Muscle of arm (tissue), 12 donors: ENCODE measurements around the gene LNX2. TPM values are rescaled to one million over a fixed set of nuclear protein-coding genes. Genes with fewer than 3 reads are reported as not detected.

Experiments
- DNase-seq: peaks from one replicate; pipeline ENCODE4 v3.0.0-alpha.2; 2013
- polyA plus RNA-seq, 12 donors: library from polyadenylated mRNA; unstranded; fragments of 120-200 nt; gene quantifications; one replicate each; pipeline ENCODE4 v1.2.1, GENCODE V29; 2013; ENCODE audit not compliant: insufficient read length in 12 of 12

LNX2 gene
- polyA plus RNA-seq, 12 donors: 2.2 to 9.6 (median 5.5) TPM; not detected in 1

DNA sequence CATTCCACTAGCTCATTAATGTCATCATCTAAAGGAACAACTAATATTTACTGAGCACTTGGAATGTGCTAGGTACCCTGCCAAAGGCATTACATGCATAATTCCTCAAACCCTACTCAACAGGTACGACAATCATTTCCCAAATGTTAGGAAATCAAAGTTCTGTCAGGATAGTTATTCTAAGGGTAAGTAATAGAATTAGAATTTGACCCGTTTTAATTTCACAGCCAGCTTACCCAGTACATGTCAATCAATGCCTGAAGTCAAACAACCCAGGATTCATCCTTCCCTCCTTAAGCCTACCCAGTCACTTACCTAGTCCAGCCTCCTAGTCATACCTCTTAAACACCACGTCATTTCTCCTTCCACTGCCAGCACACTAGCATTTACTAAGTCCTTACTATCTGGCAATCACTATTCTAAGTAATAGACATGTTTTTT, 2.4 kb downstream of the LNX2 start:
- DNase-seq: no peak

- no peak for DNase-seq
These were observed 6.7 kb downstream of the LNX2 start for GRCh38 chr13:27613628-27614027.

GRCh38 chr13:27607125-27607524, 13.2 kb downstream of the LNX2 start:
- DNase-seq: no peak

- DNase-seq: no peak
These were observed 14.6 kb downstream of the LNX2 start for GRCh38 chr13:27605610-27606200.

- no peak for DNase-seq
These were observed 15.2 kb downstream of the LNX2 start for GRCh38 chr13:27605099-27605498.

DNA sequence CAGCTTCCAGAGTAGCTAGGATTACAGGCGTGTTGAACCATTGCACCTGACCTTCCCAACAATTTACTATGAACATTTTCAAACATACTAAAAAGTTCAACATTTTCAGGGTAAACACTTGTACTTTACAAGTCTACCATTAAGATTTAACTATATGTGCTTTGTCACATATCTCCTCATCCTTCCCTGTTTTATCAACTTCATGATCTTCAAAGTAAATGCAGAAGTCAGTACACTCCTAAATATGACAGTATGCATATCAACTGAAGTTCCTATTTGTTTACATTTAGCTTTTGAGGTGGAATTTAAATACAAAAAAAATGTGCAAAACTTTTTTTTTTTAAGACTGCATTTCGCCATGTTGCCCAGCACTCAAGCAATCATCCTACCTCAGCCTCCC, 18.5 kb downstream of the LNX2 start:
- DNase-seq: no peak

GRCh38 chr13:27601208-27601607, 19.1 kb downstream of the LNX2 start:
- DNase-seq: no peak

DNA sequence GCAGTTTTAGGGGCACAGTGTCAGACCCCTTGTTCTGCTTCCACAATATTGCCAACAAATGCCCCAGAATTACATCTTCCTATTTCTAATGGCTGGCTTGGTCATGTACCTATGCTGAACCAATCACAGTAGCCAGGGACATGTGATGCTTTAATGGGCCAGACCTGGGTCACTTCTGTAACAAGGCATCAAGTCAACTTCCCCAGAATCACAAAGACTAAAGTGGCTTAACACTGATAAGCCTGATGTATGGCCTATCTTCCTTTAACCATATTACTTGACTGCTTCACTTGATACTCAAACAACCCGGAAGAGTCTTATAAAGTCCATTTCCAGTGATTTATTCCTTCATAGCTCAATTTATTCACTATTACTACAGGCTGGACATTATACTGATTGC, 19.6 kb downstream of the LNX2 start:
- DNase-seq: no peak

DNA sequence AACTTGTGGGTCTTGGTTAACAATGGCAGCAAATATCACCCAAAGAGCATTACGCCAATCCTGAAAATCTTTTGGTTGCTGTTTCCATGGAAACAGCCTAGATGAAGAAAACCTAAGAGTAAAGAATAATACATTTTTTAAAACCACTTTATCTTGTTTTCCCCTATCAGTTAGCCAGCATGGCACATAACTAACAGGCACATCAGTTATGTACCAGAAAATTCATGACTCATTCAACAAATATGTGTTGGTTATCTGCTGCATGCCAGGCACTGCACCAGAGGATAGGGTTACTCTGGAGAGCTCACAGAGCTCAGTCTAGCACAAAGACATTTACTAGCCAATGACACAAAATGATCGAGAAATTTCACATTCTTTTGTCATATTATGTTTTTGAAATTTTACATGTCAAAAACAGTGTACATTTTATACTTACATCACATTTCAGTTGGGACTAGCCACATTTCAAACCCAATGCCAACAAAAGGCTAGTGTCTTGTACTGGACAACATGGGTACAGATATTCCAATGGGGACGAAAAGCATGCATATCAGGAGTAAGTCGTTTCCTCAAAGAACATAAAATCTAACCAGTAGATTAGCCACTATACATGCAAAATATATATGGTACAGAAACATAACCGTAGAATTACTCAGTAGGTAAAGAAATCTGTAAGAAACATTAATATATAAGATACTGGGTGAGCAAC, 20.3 kb downstream of the LNX2 start:
- no peak for DNase-seq

GRCh38 chr13:27599096-27599495, 21.2 kb downstream of the LNX2 start:
- DNase-seq: no peak

GRCh38 chr13:27595055-27595811, 25.1 kb downstream of the LNX2 start:
- DNase-seq: no peak

DNA sequence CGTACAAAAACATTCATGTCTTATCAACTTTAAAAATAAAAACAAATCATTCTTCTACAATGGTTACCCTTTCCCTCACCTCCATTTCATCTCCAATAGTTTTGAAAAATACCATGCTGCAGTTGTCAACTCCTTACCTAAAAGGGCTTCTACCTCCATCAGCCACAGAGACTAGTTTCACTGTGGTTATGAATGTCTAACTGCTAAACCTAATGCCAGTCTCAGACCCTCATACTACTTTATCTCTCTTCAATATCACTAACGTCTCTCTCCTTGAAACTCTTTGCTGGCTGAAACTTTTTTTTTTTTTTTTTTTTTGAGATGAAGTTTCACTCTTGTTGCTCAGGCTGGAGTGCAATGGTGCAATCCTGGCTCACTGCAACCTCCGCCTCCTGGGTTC, 27.1 kb downstream of the LNX2 start:
- DNase-seq: no peak

- DNase-seq: no peak
These were observed 27.5 kb downstream of the LNX2 start for GRCh38 chr13:27592865-27593264.

DNA sequence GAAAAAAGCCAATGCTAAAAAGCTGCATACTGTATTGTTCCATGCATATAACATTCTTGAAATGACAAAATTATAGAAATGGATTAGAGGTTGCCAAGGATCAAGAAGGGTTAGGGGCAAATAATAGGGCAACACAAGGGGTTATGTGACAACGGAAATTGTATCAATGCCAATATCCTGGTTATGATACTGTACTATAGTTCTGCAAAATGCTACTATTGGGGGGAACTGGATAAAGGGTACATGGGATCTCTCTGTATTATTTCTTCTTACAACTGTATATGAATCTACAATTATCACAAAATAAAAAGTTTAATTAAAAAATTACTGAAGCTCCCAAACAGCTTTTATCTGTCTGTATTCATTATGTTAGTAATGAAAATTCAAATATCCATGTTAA, 31.9 kb downstream of the LNX2 start:
- no peak for DNase-seq

DNA sequence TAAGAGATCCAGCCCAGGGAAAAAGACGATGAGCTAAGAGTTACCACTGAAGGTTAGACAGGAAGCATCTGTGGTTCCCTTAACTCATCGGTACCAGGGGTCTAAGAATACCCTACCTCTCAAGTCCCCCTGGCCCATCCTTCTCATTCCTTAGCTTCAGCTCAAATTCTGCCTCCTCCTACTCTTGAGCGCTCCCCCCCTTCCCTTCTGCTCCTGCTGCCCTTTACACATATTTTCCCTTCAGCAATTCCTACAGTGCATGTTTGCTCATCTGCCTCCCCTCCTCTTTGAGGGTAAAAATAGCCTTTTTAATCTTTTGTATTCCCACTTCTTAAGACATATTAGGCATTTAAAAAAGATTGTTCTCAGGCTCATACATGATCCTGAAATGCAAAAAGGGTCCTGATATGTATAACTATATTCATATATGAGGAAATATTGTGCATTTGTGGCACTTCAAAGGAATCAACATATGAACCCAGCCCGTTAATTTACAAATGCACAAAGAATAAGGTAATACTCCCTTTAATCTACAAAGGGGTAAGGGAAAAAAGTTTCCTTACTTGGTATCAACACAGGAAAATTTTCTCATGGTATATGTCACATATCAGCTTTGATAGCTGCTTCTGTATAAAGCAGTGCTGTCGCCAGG, 33.1 kb downstream of the LNX2 start:
- no peak for DNase-seq

DNA sequence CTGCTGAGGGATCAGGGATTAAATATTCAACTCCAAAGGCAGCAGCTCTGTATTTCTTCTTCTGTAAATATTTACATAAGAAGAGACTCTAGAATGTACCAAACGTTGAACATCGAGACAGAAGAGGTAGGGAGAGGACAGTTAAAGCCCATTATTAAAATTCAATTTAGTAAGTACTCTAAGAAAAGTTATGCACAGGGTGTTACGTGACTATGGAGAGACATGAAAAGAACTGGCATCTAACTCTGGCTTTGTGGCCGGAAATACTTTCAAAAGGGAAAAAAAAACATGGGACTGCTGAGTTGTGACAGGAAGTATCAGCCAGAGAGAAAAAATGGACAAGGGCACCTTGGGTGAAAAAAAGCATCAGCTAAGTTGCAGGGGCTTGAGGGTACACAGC, 36.7 kb downstream of the LNX2 start:
- no peak for DNase-seq

DNA sequence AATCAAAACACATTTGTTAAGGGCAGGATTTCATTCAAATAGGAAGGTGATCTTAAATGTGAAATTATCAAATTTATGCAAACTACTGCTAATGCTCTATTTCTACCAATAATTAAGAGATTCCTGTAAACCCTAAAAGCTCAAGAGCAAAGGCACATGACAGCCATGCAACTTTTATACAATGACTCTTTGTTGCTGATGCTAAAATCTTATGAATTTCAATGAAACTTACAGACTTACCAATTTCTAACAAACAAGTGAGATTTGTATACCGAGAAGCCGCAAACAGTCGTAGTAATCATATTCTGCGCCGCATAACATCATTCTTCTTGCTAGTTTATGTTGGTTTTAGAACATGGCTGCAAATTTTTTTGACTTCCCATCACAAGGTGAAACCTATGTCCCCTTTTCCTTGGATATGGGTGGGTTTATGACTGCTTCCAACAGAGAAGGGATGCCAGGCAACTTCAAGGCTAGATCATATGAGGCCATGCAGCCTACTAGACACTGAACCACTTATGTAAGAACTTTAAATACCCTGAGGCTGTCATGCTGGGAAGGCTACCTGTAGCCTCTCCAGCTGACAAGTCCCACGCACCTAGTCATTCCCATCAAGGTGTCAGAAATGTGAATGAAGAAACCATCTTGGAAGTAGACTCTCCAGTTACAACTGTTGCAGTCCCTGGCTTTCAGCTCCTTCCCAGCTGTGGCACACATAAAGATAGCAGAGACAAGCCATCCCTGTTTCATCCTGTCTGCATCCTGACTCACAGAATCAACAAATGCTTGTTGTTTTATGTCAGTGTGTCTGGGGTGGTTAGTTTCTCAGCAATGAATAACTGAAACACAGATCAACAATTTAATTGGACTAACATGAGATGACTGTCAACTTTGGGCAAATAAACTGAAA, 42.0 kb downstream of the LNX2 start:
- DNase-seq: no peak

DNA sequence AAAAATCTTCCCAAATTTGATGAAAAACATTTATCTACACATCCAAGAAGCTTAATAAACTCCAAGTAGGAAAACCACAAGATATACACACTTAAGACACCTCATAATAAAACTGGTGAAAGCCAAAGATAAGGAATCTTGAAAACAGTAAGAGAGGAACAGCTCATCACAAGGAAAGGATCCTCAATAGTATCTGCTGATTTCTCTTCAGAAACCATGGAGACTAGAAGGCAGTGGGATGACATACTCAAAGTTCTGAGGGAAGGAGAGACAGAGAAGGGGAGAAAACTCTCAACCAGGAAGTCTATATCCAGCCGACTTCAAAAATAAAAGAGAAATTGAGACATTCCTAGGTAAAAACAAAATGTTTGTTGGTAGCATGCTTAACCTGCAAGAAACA, 45.7 kb downstream of the LNX2 start:
- DNase-seq: no peak

- DNase-seq: no peak
These were observed 47.1 kb downstream of the LNX2 start for GRCh38 chr13:27573265-27573664.

DNA sequence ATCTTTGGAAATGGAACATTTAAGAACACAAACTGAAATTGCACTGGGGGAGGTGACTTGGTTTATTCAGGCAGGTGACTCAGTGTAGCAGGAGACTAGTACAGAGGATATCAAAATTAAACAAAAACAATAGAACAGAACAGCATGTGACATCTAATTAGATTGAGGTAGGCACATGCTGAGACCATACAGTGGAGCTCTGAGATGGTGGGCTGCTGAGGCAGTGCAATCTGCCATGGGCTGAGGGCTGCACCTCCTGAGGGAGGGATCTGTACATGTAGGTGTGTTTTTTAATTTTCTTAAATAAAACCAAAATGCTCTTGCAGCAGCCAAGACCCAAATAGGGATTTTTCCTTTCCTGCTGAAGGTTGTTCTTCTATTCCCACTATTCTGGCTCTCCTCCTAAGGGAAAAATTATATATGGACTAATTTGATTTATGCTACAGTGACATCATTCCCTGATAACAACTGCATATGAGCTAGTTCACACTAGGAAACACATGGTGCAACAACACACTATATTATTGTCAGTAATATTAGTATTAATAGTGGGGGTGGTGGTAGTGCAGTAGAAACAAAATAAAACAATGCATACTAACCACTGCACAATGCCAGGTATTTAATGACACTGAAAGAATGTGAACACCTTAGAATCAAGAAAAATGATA, 48.0 kb downstream of the LNX2 start:
- no peak for DNase-seq

- no peak for DNase-seq
These were observed 49.4 kb downstream of the LNX2 start for GRCh38 chr13:27570906-27571305.
